Ectodermal cell (in vitro differentiated cells): Measurements from ENCODE around the gene TMEM219.

Source experiments
- H3K27ac ChIP-seq: 2 replicates; pipeline ENCODE4 v1.7.0; 2013; ENCODE audit warnings: mild to moderate bottlenecking, low read depth, low read length; ENCODE audit not compliant: insufficient read depth, poor library complexity, severe bottlenecking
- H3K27me3 ChIP-seq: 2 replicates; pipeline ENCODE4 v1.7.0; 2013; ENCODE audit warnings: mild to moderate bottlenecking, low read length; ENCODE audit not compliant: insufficient read depth, control insufficient read depth, poor library complexity, severe bottlenecking
- H3K36me3 ChIP-seq: one replicate; pipeline ENCODE4 v1.7.0; 2013; ENCODE audit warnings: low read length; ENCODE audit not compliant: control insufficient read depth, insufficient read depth
- H3K4me1 ChIP-seq: one replicate; pipeline ENCODE4 v1.7.0; 2013; ENCODE audit warnings: low read length; ENCODE audit not compliant: control insufficient read depth, insufficient read depth
- H3K4me3 ChIP-seq: 2 replicates; pipeline ENCODE4 v1.7.0; 2013; ENCODE audit warnings: low read depth, low read length, control low read depth; ENCODE audit not compliant: insufficient read depth
- H3K9me3 ChIP-seq: 2 replicates; pipeline ENCODE4 v1.7.0; 2013; ENCODE audit warnings: mild to moderate bottlenecking, low read length, moderate library complexity; ENCODE audit not compliant: control insufficient read depth
- WGBS, 2 experiments: methylation state at CpG; one replicate each; pipeline ENCODE4 v1.1.7; 2013; ENCODE audit warnings: missing lambda C conversion rate in 2 of 2; 5-methylcytosine and 5-hydroxymethylcytosine counted together

The TMEM219 gene

DNA sequence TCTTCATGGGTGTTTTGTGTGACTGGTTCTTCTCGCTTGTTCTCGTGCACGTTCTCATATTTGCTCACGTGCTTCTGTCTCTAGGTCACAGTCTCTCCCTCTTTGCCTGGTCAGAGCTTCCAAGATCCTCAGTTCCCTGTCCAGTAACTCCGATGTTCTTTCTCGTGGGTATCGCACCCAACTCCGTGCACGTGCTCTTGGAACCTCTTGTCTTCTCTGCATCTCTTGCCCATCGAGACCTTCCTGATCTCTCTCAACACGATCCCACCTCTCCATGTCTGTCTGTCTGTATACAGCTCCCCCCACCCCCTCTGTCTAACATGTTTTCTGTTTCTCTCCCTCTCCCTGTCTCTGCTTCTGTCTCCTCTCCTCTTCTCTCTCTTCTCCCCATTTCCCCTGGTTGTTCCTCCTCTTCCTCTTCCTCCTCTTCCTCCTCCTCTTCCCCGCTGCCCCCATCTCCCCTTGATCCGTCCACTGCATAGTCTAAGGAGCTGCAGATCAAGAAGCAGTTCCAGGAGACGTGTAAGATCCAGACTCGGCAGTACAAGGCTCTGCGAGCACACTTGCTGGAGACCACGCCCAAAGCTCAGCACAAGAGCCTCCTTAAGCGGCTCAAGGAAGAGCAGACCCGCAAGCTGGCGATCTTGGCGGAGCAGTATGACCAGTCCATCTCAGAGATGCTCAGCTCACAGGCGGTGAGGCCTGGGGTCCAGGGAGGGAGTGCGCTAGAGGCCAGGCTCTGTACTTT lies 27.4 kb downstream of the TMEM219 start:
- peaks cover 53% of the 10 kb centered on the region for H3K36me3 ChIP-seq
- no peak overlapping the region for H3K27ac ChIP-seq
- no peak overlapping the region for H3K4me3 ChIP-seq
- peaks cover 3% of the 10 kb centered on the region for H3K4me1 ChIP-seq
- H3K27me3 ChIP-seq: no peaks in the 10 kb centered on the region
- no peaks in the 10 kb centered on the region for H3K9me3 ChIP-seq
- 95% methylated on average over 23 of the region's 23 CpGs for WGBS, 2 experiments

DNA sequence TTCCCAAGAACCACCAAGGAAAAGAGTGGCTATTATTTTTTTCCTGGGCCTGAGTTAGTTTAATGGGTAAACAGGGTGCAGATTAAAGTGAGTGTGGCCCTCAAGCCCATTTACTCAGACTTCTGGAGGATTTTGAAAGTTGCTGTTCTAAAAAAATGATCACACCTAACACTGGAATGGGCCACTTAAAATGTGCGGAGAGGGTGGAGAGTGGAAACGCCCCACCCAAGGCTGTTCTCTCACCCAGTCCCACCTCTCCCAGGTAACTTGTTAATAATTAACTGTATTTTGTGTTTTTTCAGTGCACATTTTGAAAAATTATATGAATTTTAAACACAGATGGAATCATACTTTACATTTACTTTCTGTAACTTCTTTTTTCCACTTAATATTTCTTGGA lies 28.2 kb downstream of the TMEM219 start:
- Histone ChIP-seq H3K27me3 (no peaks in the 10 kb centered on the region), H3K27ac (no peak overlapping the region), H3K4me3 (no peak overlapping the region), H3K9me3 (no peaks in the 10 kb centered on the region), H3K36me3 (peaks cover 52% of the 10 kb centered on the region), H3K4me1 (peaks cover 8% of the 10 kb centered on the region)
- 100% methylated on average over 1 of the region's 2 CpGs; no CpG with 5 or more reads in 1 of the 2 experiments for WGBS, 2 experiments

DNA sequence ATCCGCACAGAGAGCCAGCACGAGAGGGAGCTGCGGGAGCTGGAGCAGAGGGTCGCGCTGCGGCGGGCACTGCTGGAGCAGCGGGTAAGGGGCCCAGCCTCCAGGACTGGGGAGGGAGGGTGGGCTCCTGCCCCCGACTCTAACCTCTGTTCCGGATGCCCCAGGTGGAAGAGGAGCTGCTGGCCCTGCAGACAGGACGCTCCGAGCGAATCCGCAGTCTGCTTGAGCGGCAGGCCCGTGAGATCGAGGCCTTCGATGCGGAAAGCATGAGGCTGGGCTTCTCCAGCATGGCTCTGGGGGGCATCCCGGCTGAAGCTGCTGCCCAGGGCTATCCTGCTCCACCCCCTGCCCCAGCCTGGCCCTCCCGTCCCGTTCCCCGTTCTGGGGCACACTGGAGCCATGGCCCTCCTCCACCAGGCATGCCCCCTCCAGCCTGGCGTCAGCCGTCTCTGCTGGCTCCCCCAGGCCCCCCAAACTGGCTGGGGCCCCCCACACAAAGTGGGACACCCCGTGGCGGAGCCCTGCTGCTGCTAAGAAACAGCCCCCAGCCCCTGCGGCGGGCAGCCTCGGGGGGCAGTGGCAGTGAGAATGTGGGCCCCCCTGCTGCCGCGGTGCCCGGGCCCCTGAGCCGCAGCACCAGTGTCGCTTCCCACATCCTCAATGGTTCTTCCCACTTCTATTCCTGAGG lies 29.1 kb downstream of the TMEM219 start:
- no peaks in the 10 kb centered on the region for H3K9me3 ChIP-seq
- WGBS, 2 experiments: 96% methylated on average over 35 of the region's 35 CpGs
- H3K4me3 ChIP-seq: no peak overlapping the region
- H3K36me3 ChIP-seq: peaks cover 46% of the 10 kb centered on the region
- no peak overlapping the region for H3K27ac ChIP-seq
- peaks cover 8% of the 10 kb centered on the region for H3K4me1 ChIP-seq
- no peaks in the 10 kb centered on the region for H3K27me3 ChIP-seq

DNA sequence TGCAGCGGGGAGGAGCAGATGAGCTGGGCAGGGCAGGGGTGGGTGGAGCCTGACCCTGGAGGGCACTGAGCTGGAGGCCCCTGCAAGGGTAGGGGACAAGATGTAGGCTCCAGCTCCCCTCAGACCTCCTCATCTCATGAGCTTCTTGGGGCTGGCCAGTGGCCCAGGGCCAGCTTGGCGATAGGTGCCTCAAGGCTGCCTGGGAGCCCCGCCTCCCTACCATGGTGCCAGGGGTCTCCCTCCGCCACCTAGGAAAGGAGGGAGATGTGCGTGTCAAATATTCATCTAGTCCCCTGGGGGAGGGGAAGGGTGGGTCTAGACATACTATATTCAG lies 29.7 kb downstream of the TMEM219 start:
- peaks cover 8% of the 10 kb centered on the region for H3K4me1 ChIP-seq
- H3K27me3 ChIP-seq: no peaks in the 10 kb centered on the region
- WGBS, 2 experiments: 93% methylated on average over 4 to 5 of the region's 5 CpGs
- no peak overlapping the region for H3K4me3 ChIP-seq
- no peaks in the 10 kb centered on the region for H3K9me3 ChIP-seq
- H3K36me3 ChIP-seq: peaks cover 41% of the 10 kb centered on the region
- no peak overlapping the region for H3K27ac ChIP-seq

GRCh38 chr16:29992344-29992967 lies 30.6 kb downstream of the TMEM219 start:
- H3K4me1 ChIP-seq: peaks cover 12% of the 10 kb centered on the region
- no peaks in the 10 kb centered on the region for H3K27me3 ChIP-seq
- no peak overlapping the region for H3K4me3 ChIP-seq
- no peak overlapping the region for H3K27ac ChIP-seq
- no peaks in the 10 kb centered on the region for H3K9me3 ChIP-seq
- H3K36me3 ChIP-seq: peaks cover 32% of the 10 kb centered on the region
- 83 to 85% methylated on average over 7 of the region's 7 CpGs for WGBS, 2 experiments

GRCh38 chr16:29993191-29993902 lies 31.5 kb downstream of the TMEM219 start:
- H3K36me3 ChIP-seq: peaks cover 29% of the 10 kb centered on the region
- H3K4me1 ChIP-seq: peaks cover 12% of the 10 kb centered on the region
- H3K9me3 ChIP-seq: no peaks in the 10 kb centered on the region
- 95 to 96% methylated on average over 25 of the region's 25 CpGs for WGBS, 2 experiments
- no peak overlapping the region for H3K4me3 ChIP-seq
- H3K27me3 ChIP-seq: no peaks in the 10 kb centered on the region
- H3K27ac ChIP-seq: no peak overlapping the region

DNA sequence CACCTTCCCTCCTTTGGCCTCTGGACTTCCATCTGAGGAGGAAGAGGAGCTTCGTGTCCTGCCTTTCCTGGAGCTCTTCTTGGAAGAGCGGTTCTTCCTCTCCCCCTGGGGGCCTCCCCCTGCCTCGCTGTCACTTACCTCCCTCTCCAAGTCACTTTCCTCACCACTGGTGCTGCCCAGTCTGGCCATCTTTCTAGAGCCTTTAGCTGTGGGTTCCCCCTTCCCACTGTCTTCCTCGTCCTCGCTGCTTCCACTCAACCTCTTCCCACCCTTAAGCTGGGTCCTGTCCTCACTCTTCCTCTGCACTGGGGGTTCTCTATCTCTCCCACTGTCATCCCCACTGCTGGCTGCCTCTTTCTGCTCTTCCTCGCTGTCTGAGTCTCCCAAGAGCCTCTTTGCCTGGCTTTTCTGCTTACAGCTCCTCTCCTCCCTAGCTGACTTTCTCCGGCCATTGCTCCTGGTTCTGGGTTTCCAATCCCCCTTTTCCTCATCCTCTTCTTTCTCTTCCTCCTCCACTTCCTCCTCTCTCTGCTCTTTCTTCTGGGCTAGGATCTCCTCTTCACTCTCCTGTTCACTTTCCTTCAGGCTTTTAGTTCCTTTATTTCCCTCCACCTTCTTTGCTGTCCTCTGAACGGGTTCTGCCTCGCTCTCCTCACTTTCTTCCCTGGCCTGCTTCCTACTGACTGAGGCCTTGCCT lies 32.2 kb downstream of the TMEM219 start:
- H3K4me1 ChIP-seq: peaks cover 12% of the 10 kb centered on the region
- H3K4me3 ChIP-seq: no peak overlapping the region
- no peak overlapping the region for H3K27ac ChIP-seq
- H3K9me3 ChIP-seq: no peaks in the 10 kb centered on the region
- 91 to 94% methylated on average over 9 of the region's 9 CpGs for WGBS, 2 experiments
- peaks cover 24% of the 10 kb centered on the region for H3K36me3 ChIP-seq
- no peaks in the 10 kb centered on the region for H3K27me3 ChIP-seq

DNA sequence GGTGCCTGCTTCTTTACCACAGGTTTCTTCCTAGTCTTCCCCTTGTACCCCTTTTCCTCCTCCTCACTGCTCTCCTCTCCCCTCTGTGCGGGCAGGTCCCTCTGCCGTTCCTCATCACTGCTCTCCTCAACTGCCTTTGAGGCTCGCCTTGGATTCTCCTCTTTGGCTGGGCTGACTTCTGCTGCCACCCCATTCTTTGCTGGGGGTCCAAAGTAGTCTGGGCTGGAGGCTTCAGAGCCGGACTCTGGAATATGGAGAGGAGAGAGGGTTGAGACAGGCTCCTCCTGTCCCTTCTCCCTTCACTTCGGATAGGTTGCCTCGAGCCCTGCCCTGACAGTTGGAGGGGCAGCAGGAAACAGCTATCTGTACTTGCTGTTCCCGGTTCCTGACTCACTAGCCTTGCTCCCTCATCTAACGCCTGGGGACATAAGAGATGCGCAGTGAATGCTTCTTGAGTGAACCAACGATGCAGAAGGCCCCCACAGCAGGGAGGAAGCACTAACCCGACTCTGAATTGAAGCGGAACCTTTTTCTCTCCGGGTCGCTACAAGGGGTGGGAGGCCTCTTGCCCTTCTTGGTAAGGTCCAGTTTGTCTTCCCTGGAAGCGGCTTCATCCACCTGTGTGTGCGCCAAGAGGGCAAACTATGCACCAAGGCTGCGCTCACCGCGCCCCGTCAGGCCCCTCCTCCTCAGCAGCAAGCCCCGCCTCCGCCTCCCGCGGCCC lies 32.9 kb downstream of the TMEM219 start:
- Histone ChIP-seq H3K4me3 (peak overlapping the region; percentile 90), H3K4me1 (peaks cover 12% of the 10 kb centered on the region), H3K27ac (no peak overlapping the region), H3K9me3 (no peaks in the 10 kb centered on the region), H3K27me3 (no peaks in the 10 kb centered on the region), H3K36me3 (peaks cover 18% of the 10 kb centered on the region)
- 25% methylated on average over 24 of the region's 24 CpGs for WGBS, 2 experiments

DNA sequence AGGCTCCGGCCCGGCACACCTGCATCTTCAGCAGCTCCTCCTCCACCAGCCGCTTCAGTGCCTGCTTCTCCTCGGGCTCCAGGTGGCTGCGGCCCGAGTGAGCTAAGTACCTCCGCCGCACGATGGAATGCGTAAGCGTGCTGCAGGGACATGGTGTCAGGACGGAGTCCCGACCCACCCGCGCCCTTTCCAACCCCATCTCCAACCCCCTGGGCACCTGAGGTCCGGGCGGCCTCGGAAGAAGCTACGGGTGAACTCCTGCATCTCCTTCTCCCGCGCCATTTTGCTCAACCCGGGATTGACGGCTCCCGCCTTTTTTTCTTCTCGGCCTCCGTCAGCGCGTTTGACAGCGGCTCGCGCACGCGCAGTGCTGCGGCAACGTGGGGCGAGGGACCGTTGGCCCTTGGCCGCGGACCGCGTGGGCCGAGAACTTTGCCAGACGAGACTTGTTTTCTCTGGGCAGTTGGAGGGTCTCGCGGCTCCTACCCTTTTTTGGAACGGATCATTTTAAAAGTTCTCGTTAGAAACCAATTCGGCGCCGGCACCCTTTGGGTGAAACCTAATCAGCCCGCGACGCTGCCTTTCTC lies 33.5 kb downstream of the TMEM219 start, which contains the start of gene HIRIP3:
HIRIP3 (minus strand) TSS at position 294 of the 587 bp plus-strand sequence; CDS start at position 282, 12 bp downstream.
- 0% methylated on average over 53 of the region's 53 CpGs for WGBS, 2 experiments
- Histone ChIP-seq H3K4me1 (peaks cover 12% of the 10 kb centered on the region), H3K36me3 (peaks cover 13% of the 10 kb centered on the region), H3K4me3 (peak within 1 kb of the TSS; percentile 90), H3K27me3 (no peaks in the 10 kb centered on the region), H3K9me3 (no peaks in the 10 kb centered on the region), H3K27ac (peak within 1 kb of the TSS; percentile 44)
